SK-N-SH (cell line): ENCODE data around the gene VSIG10L. TPM values are rescaled to one million over a fixed set of nuclear protein-coding genes. Genes with fewer than 3 reads are reported as not detected.

Source experiments
- CTCF ChIA-PET: fragments of 300-600, 350-600 bp; formaldehyde crosslinking; extraction: SDS; loops from one replicate; lab custom pipeline; 2021; lab: Yijun Ruan, JAX
- POLR2A ChIA-PET: fragments of 350-600 bp; sonication (Branson Sonifier 250); formaldehyde crosslinking; extraction: SDS; loops from one replicate; lab custom pipeline; 2020; ENCODE audit warnings: antibody characterized with exemption, inconsistent platforms; lab: Yijun Ruan, JAX
- DNase-seq: peaks from one replicate; pipeline ENCODE4 v3.0.0; 2012
- H2AFZ ChIP-seq: fragments of 200-600 bp; sonication (generic); 2 replicates; pipeline ENCODE4 v1.8.1; 2016; ENCODE audit warnings: antibody characterized with exemption, mild to moderate bottlenecking, low read depth
- H3F3A ChIP-seq: fragments of 200-600 bp; sonication (generic); replicated peaks from 2 replicates; pipeline ENCODE3; 2016; ENCODE audit warnings: antibody characterized with exemption, mild to moderate bottlenecking; ENCODE audit not compliant: insufficient read depth
- H3K27ac ChIP-seq, 2 experiments: fragments of 200-500 bp in 1 of 2; fragments of 200-600 bp in 1 of 2; sonication (Bioruptor generic) in 1 of 2; sonication (generic), shearing (Covaris generic) in 1 of 2; 2 replicates each; pipeline versions ENCODE4 v1.5.1 to v1.6.1; 2014 to 2016; ENCODE audit warnings: low read depth in 2 of 2, inconsistent platforms in 1 of 2, low read length in 1 of 2, mild to moderate bottlenecking in 1 of 2, mixed read lengths in 1 of 2
- H3K27me3 ChIP-seq: fragments of 200-600 bp; sonication (generic), shearing (Covaris generic); 2 replicates; pipeline ENCODE4 v1.6.1; 2016; ENCODE audit warnings: mixed run types; ENCODE audit not compliant: insufficient read depth
- H3K36me3 ChIP-seq, 2 experiments: fragments of 200-500 bp in 1 of 2; fragments of 200-600 bp in 1 of 2; sonication (Bioruptor generic) in 1 of 2; sonication (generic) in 1 of 2; replicated peaks in 1 of 2; 2 replicates each; pipeline versions ENCODE3 to v1.5.1; 2014 to 2016; ENCODE audit warnings: low read length in 1 of 2, mild to moderate bottlenecking in 1 of 2; ENCODE audit not compliant: insufficient read depth in 2 of 2, control insufficient read depth in 1 of 2
- H3K4me1 ChIP-seq, 2 experiments: fragments of 200-500 bp in 1 of 2; fragments of 200-600 bp in 1 of 2; sonication (Bioruptor generic) in 1 of 2; sonication (generic), shearing (Covaris generic) in 1 of 2; 2 replicates each; pipeline versions ENCODE4 v1.5.1 to v1.6.1; 2014 to 2016; ENCODE audit warnings: low read depth in 1 of 2, low read length in 1 of 2, mixed run types in 1 of 2; ENCODE audit not compliant: insufficient read depth in 2 of 2, control insufficient read depth in 1 of 2
- H3K4me2 ChIP-seq: fragments of 200-600 bp; sonication (generic), shearing (Covaris generic); 2 replicates; pipeline ENCODE4 v1.6.1; 2017; ENCODE audit warnings: mixed run types
- H3K4me3 ChIP-seq, 2 experiments: fragments of 200-500 bp in 1 of 2; fragments of 200-600 bp in 1 of 2; sonication (Bioruptor generic) in 1 of 2; sonication (generic), shearing (Covaris generic) in 1 of 2; 2 replicates each; pipeline versions ENCODE4 v1.5.1 to v1.8.1; 2014 to 2016; ENCODE audit warnings: low read depth in 2 of 2, inconsistent platforms in 1 of 2, low read length in 1 of 2, mild to moderate bottlenecking in 1 of 2, mixed read lengths in 1 of 2, moderate library complexity in 1 of 2
- H3K79me2 ChIP-seq: fragments of 200-600 bp; sonication (generic); 2 replicates; pipeline ENCODE4 v1.8.1; 2017; ENCODE audit warnings: mild to moderate bottlenecking; ENCODE audit not compliant: insufficient read depth
- H3K9ac ChIP-seq: fragments of 200-600 bp; sonication (generic); 2 replicates; pipeline ENCODE4 v1.6.1; 2017; ENCODE audit warnings: mixed run types
- H3K9me2 ChIP-seq: fragments of 200-600 bp; sonication (generic); 2 replicates; pipeline ENCODE4 v1.6.1; 2017; ENCODE audit warnings: mixed run types
- H3K9me3 ChIP-seq: fragments of 200-600 bp; sonication (generic); 2 replicates; pipeline ENCODE4 v1.6.1; 2017; ENCODE audit warnings: mixed run types, mild to moderate bottlenecking, moderate library complexity
- H4K20me1 ChIP-seq: fragments of 200-600 bp; sonication (generic); 2 replicates; pipeline ENCODE4 v1.6.1; 2017; ENCODE audit warnings: mild to moderate bottlenecking, mixed run types; ENCODE audit not compliant: insufficient read depth
- ELF1 ChIP-seq: IDR thresholded peaks from 2 replicates; pipeline ENCODE4 v1.4.0; 2012
- FOXJ3 ChIP-seq: sonication (generic); formaldehyde crosslinking; IDR thresholded peaks from 2 replicates; pipeline ENCODE4 v1.5.1; 2020; ENCODE audit warnings: mild to moderate bottlenecking, missing genetic modification reagents
- FOXM1 ChIP-seq: IDR thresholded peaks from 2 replicates; pipeline ENCODE4 v1.4.0; 2012; ENCODE audit warnings: low read depth, mild to moderate bottlenecking
- GABPA ChIP-seq: IDR thresholded peaks from 2 replicates; pipeline ENCODE4 v1.4.0; 2012; ENCODE audit warnings: low read depth, mild to moderate bottlenecking
- IRF3 ChIP-seq: fragments of 150-350 bp; IDR thresholded peaks from 2 replicates; pipeline ENCODE4 v1.6.1; 2016; ENCODE audit warnings: mild to moderate bottlenecking, low read depth, low read length
- MEF2A ChIP-seq: IDR thresholded peaks from 2 replicates; pipeline ENCODE4 v1.4.0; 2012; ENCODE audit warnings: low read depth, borderline replicate concordance
- NFIC ChIP-seq: IDR thresholded peaks from 2 replicates; pipeline ENCODE4 v1.4.0; 2012; ENCODE audit warnings: borderline replicate concordance
- NRF1 ChIP-seq: IDR thresholded peaks from 2 replicates; pipeline ENCODE4 v1.6.1; 2012; ENCODE audit warnings: low read depth, mild to moderate bottlenecking, low read length
- POLR2AphosphoS5 ChIP-seq: IDR thresholded peaks from 2 replicates; pipeline ENCODE4 v1.6.1; 2012; ENCODE audit warnings: low read depth, low read length
- RAD21 ChIP-seq: IDR thresholded peaks from 2 replicates; pipeline ENCODE4 v1.6.1; 2012; ENCODE audit warnings: mild to moderate bottlenecking, low read length
- RFX5 ChIP-seq: IDR thresholded peaks from 2 replicates; pipeline ENCODE4 v1.6.1; 2012; ENCODE audit warnings: mild to moderate bottlenecking, improper control_type of control experiment, low read length
- RXRA ChIP-seq: IDR thresholded peaks from 2 replicates; pipeline ENCODE4 v1.4.0; 2012; ENCODE audit warnings: low read depth, mild to moderate bottlenecking, borderline replicate concordance
- TCF12 ChIP-seq: IDR thresholded peaks from 2 replicates; pipeline ENCODE4 v1.4.0; 2012
- USF1 ChIP-seq: IDR thresholded peaks from 2 replicates; pipeline ENCODE4 v1.4.0; 2012; ENCODE audit warnings: low read depth, borderline replicate concordance
- USF2 ChIP-seq: fragments of 150-350 bp; IDR thresholded peaks from 2 replicates; pipeline ENCODE4 v1.6.1; 2017; ENCODE audit warnings: antibody characterized with exemption, low read length, low read depth, borderline replicate concordance
- YY1 ChIP-seq: IDR thresholded peaks from 2 replicates; pipeline ENCODE4 v1.4.0; 2012; ENCODE audit warnings: low read depth, mild to moderate bottlenecking
- ZBTB33 ChIP-seq: IDR thresholded peaks from 2 replicates; pipeline ENCODE4 v1.4.0; 2012; ENCODE audit warnings: low read depth, borderline replicate concordance
- WGBS: methylation state at CpG from one replicate; pipeline ENCODE4 v1.1.6; 2017; ENCODE audit warnings: low lambda C conversion rate; 5-methylcytosine and 5-hydroxymethylcytosine counted together
- polyA plus RNA-seq, 3 experiments: library from polyadenylated mRNA; depleted of rRNA; stranded (reverse); fragments of >200 nt; gene quantifications; 2 replicates each; pipeline ENCODE4 v1.2.3, GENCODE V29; 2012

The VSIG10L gene
- polyA plus RNA-seq, 1 of the 3 experiments (the other 2 are of a cell fraction), result 2.7 TPM

- DNase-seq, result no peak
- Histone ChIP-seq H3K4me1 (no peaks in the 10 kb centered on the region), H3K4me2 (no peak overlapping the region), H3K27ac (no peak overlapping the region), H3K9ac (no peak overlapping the region), H3K27me3 (no peaks in the 10 kb centered on the region), H3K36me3 (no peaks in the 10 kb centered on the region), H3K9me3 (no peaks in the 10 kb centered on the region), H2AFZ (no peak overlapping the region), H3F3A (no peaks in the 10 kb centered on the region), H3K9me2 (no peaks in the 10 kb centered on the region), H3K79me2 (no peaks in the 10 kb centered on the region)
- WGBS, result 66% methylated on average over 6 of the region's 6 CpGs
- POLR2A ChIA-PET, result no interaction called here
- TF ChIP-seq ZBTB33, result no peak
- no peak for TF ChIP-seq RFX5
- no peak for TF ChIP-seq TCF12
- no peak for TF ChIP-seq FOXM1
- TF ChIP-seq USF2, result no peak
- no peak for TF ChIP-seq USF1
- no peak for TF ChIP-seq NFIC
- TF ChIP-seq IRF3, result no peak
- TF ChIP-seq FOXJ3 (CRISPR knock-in tag), result no peak
- no peak for TF ChIP-seq POLR2AphosphoS5
- TF ChIP-seq ELF1, result no peak
- no peak for TF ChIP-seq GABPA
- no peak for TF ChIP-seq MEF2A
- no peak for TF ChIP-seq RAD21
- TF ChIP-seq YY1, result no peak
- no peak for TF ChIP-seq RXRA
- TF ChIP-seq NRF1, result no peak
- TF ChIP-seq, all 33 proteins: peak for 0
- CTCF ChIA-PET, result no interaction called here
- Histone ChIP-seq H4K20me1 (no peaks in the 10 kb centered on the region), H3K4me3 (no peak overlapping the region)
Observed at GRCh38 chr19:51331716-51332115, 10.2 kb downstream of the VSIG10L start.
